T-helper 2 cell (primary cell): ENCODE measurements around the gene COX8C.
"Not testable (repeated sequence)": the region's sequence is repeated elsewhere in the genome, so short reads cannot be mapped to it uniquely, and the experiment has no call there.

Experiments used
- DNase-seq, 5 experiments: peaks; one replicate each; pipeline versions ENCODE4 v3.0.0 to v3.0.0-alpha.2; 2012 to 2022

COX8C gene

DNA sequence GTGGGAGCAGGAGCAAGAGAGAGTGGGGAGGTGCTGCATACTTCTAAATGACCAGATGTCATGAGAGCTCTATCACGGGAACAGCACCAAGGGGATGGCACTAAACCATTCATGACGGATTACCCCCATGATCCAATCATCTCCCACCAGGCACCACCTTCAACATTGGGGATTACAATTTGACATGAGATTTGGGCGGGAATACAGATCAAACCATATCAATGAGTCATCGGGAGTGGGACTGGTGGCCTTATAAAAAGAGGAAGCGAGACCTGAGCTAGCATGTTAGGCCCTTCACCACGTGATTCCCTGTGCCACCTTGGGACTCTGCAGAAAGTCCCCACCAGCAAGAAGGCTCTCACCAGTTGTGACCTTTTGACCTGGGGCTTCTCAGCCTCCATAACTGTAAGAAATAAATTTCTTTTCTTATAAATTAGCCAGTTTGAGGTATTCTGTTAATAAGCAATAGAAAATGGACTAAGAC lies 28.7 kb downstream of the COX8C start:
- no peak for DNase-seq

DNA sequence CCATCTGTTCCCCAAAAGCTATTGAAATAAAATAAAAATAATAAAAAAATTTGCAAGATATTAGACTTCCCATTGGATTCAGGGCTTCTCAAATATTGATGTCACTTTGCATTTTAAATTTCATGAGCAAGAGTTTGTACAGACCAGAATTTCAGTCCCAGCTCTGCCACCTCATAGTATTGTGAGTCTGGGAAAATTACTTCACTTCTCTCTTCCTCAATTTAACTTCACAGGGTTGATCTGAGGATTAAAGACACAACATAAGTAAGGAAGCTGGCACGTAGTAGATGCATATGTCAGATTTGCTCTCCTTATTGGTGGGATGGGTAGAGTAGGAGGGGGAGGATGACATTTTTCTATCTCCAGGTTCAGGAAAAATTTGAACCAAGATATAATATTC lies 32.8 kb downstream of the COX8C start:
- no peak for DNase-seq

DNA sequence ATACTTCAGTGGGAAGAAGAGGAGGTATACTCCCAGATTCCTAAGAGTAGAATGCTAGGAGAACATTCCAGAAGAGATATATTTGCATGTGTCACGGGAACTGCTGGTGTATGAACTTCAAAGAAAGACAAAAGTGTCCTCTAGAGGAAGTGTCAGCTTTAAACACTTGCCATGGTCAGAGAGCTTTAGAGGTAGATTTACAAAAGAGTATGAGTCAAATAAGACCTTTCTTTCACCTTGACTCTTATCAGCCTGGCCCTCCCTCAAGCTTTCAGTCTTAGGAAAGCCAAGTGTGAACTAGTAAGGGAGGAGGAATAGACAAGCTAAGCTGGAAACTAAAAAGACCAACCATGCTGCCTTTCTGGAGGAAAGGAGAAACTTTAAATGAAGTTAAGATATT lies 34.7 kb downstream of the COX8C start:
- no peak for DNase-seq

DNA sequence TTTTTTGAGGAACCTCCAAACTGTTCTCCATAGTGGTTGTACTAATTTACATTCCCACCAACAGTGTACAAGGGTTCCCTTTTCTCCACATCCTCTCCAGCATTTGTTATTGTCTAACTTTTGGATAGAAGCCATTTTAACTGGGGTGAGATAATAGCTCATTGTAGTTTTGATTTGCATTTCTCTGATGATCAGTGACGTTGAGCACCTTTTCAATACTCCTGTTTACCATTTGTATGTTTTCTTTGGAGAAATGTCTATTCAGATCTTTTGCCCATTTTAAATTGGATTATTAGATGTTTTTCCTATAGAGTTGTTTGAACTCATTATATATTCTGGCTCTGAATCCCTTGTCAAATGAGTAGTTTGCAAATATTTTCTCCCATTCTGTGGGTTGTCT lies 37.3 kb downstream of the COX8C start:
- not testable (repeated sequence) for DNase-seq

DNA sequence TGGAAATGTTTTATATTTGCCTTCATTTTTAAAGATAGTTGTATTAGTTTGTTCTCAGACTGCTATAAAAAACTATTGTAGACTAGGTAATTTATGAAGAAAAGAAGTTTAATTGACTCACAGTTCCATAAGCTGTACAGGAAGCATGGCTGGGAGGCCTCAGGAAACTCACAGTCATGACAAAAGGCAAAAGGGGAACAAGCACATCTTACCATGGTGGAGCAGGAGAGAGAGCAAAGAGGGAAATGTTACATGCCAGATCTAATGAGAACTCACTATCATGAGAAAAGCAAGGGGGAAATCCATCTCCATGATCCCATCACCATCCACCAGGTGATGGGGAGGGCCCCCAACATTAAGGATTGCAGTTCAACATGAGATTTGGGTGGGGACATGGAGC lies 48.2 kb downstream of the COX8C start:
- no peak for DNase-seq

DNA sequence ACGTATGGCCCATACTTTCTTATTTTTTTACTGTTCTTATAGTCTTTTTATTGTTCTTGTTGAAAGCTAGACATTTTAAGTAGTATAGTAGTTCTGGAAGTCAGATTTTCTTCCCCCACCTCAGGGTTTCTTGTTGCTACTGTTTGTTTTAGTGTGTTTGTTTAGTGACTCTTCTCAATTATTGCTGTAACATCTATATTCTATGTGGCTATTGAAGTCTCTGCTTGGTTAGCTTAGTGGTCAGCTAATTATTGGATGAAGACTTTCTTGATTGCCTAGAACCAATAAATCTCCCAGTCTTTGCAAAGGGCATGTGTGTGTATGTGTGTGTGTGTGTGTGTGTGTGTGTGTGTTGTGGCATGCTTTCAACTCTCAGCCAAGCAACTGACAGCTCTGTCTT lies 49.5 kb downstream of the COX8C start:
- DNase-seq, result no peak
